ENCODE results near the gene EGR2. TPM values are rescaled to one million over a fixed set of nuclear protein-coding genes. Genes with fewer than 3 reads are reported as not detected.

The EGR2 gene
- total RNA-seq, 1 donor from 2014 or later = 9.4 TPM

DNA sequence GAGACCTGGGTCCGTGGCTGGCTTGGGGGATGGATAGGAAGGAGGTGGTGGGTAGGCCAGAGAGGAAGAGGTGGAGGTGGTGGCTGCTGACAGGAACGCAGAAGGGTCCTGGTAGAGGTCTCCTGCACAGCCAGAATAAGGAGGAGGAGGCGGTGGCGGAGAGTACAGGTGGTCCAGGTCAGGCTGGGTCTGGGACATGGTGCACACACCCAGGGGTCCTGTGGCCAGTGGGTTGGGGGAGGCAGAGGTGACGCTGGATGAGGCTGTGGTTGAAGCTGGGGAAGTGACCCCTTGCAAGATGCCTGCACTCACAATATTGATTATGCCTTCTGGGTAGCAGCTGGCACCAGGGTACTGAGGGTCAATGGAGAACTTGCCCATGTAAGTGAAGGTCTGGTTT, 2.2 kb downstream of the EGR2 start:
- Mint-ChIP-seq H3K9me3 (no peaks in the 10 kb centered on the region), H3K36me3 (ENCODE audit: low read depth) (peaks cover 22% of the 10 kb centered on the region), H3K4me3 (peak overlapping the region; percentile 92), H3K4me1 (peaks cover 64% of the 10 kb centered on the region), H3K27ac (peak overlapping the region; percentile 5), H3K27me3 (peaks cover 3% of the 10 kb centered on the region)
- no peak for ATAC-seq (ENCODE audit: low read depth)
- TF ChIP-seq CTCF (IDR thresholded peaks at IDR 0.05) = no peak
- DNase-seq = no peak
- ChIA-PET CTCF (interaction anchor here (0.7 to 10.6 kb wide), 2 partner anchors 78 to 202 kb away, joined by 3 to 171 read pairs; no protein-coding TSS in a partner anchor), POLR2A (interaction anchor here (0.7 to 6.4 kb wide), 3 partner anchors 8 to 225 kb away, joined by 3 to 68 read pairs (median 5); partner anchors contain the start of gene ADO)
- intact Hi-C loops (cut with micrococcal nuclease) = loop anchor here (10.0 kb wide), 3 partner anchors 549 to 769 kb away; partner anchors contain the start of genes REEP3 and RTKN2

- ATAC-seq (ENCODE audit: low read depth) (no peak), DNase-seq (no peak)
- intact Hi-C loops (cut with micrococcal nuclease) = loop anchor here (10.0 kb wide), 3 partner anchors 549 to 769 kb away; partner anchors contain the start of genes REEP3 and RTKN2
- Mint-ChIP-seq H3K4me3 (no peak overlapping the region), H3K9me3 (no peaks in the 10 kb centered on the region), H3K27me3 (peaks cover 3% of the 10 kb centered on the region), H3K4me1 (peaks cover 65% of the 10 kb centered on the region), H3K36me3 (ENCODE audit: low read depth) (peaks cover 26% of the 10 kb centered on the region), H3K27ac (no peak overlapping the region)
- ChIA-PET POLR2A (interaction anchor here (0.5 to 6.4 kb wide), 2 partner anchors 8 to 321 kb away, joined by 4 to 68 read pairs; partner anchors contain the start of gene ADO), CTCF (interaction anchor here (10.6 kb wide), 1 partner anchor 202 kb away, joined by 171 read pairs; no protein-coding TSS in a partner anchor)
- TF ChIP-seq CTCF (IDR thresholded peaks at IDR 0.05) = no peak
Observed at GRCh38 chr10:62813453-62813852, 2.7 kb downstream of the EGR2 start.

DNA sequence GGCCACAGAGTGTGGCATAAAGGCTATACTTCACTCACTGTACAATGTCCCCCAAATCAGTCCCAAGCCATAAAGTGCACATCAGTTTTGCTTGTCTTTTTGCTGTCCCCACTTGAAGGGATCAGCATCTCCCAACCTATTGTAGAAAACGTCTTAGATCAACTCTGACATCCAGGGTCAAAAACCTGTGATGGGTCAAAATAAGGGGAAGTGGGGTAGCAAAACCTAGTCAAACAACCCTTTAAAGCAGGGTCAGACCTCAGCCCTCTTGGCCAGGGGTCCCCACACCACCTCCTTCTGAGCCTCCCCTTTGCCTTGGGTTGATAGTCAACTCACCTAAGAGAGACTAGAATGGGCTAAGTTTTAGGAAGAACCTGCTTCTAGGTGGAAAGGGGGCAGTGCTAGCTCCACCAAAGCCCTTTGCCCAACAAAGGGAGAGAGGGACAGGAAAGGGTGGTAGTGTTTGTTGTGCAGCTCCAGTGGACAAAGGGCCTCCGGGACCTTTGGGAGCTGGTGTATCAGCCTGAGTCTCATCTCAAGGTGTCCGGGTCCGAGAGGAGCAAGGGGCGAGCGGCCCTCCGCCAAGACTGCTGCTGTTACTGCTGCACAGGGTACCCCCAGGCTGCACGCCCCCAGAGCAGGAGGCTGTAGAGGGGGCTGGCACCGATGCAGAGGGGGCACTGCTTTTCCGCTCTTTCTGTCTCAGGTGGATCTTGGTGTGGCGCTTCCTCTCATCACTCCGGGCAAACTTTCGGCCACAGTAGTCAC, 3.3 kb downstream of the EGR2 start:
- POLR2A ChIA-PET = interaction anchor here (0.5 to 6.4 kb wide), 3 partner anchors 7 to 321 kb away, joined by 3 to 68 read pairs (median 4); partner anchors contain the start of gene ADO
- TF ChIP-seq CTCF (IDR thresholded peaks at IDR 0.05) = no peak
- H3K27ac Mint-ChIP-seq = no peak overlapping the region

DNA sequence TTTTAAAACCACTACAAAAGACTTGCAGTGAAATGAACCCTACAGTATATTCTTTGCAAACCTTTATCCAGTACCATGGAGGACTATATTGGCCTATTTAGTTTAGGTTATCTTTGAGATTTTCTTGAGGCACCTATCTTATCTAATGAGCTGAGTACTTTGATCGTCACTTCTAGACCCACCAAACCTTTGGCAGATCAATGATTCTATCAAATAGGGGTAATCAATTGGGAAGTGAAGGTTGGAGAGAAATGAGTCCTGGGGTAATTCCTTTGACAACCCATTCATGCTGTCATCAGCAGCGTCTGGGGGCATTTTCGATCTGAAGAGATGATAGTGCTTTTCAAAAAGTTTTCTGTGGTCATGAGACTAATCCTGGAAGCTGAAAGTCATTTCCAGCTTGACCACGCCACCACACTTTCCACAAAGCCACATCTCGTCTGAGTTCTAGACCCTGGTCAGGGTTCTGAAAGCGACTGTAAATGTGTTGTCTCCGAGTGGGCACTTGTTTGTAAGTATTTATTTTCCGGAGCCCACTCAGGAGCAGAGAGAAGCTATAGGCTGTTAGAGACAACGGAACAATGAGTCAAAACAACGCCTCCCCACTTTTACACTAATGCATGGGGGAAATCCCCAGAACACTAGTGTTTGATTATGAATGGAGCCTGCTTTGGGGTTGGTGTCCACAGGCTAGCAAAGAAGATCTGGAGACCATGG, 4.8 kb downstream of the EGR2 start:
- intact Hi-C loops (cut with micrococcal nuclease) = loop anchor here (10.0 kb wide), 3 partner anchors 547 to 767 kb away; partner anchors contain the start of genes REEP3 and RTKN2
- peaks cover 73% of the 10 kb centered on the region for H3K4me1 Mint-ChIP-seq
- H3K9me3 Mint-ChIP-seq = no peaks in the 10 kb centered on the region
- H3K4me3 Mint-ChIP-seq = peak overlapping the region; percentile 61
- no peak for TF ChIP-seq CTCF (IDR thresholded peaks at IDR 0.05)
- peaks cover 33% of the 10 kb centered on the region for H3K36me3 Mint-ChIP-seq (ENCODE audit: low read depth)
- ATAC-seq (ENCODE audit: low read depth) = peak; percentile 11
- peaks cover 3% of the 10 kb centered on the region for H3K27me3 Mint-ChIP-seq
- H3K27ac Mint-ChIP-seq = peak overlapping the region; percentile 35
- no peak for DNase-seq
- POLR2A ChIA-PET = interaction anchor here (0.6 to 1.5 kb wide), 3 partner anchors 78 to 321 kb away, joined by 3 read pairs; no protein-coding TSS in a partner anchor
- CTCF ChIA-PET = interaction anchor here (0.6 to 1.2 kb wide), 3 partner anchors 130 to 319 kb away, joined by 3 to 4 read pairs (median 3); no protein-coding TSS in a partner anchor

More for the DNA sequence above, 3.3 kb downstream of the EGR2 start:
- ATAC-seq (ENCODE audit: low read depth) (no peak), DNase-seq (no peak)
- CTCF ChIA-PET = interaction anchor here (10.6 kb wide), 1 partner anchor 201 kb away, joined by 171 read pairs; no protein-coding TSS in a partner anchor
- Mint-ChIP-seq H3K9me3 (no peaks in the 10 kb centered on the region), H3K36me3 (ENCODE audit: low read depth) (peaks cover 31% of the 10 kb centered on the region), H3K4me3 (no peak overlapping the region), H3K27me3 (peaks cover 3% of the 10 kb centered on the region), H3K4me1 (peaks cover 66% of the 10 kb centered on the region)
- intact Hi-C loops (cut with micrococcal nuclease) = loop anchor here (10.0 kb wide), 3 partner anchors 548 to 768 kb away; partner anchors contain the start of genes REEP3 and RTKN2
